ENCODE data around the gene NADSYN1.

DNA sequence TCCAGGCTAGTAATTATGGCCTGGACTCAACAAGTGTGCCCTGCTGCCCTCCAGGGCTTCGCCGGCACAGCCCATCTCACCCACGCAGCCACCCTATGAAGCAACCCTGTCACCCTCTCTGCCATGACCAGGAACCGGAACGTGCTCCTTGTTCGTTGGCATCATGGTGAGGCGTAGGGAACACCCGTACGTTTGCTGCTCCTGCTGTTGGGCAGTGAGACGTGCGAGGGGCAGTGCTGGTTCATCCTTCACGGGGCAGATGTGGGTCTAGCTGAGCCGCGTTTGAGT lies 20.7 kb downstream of the NADSYN1 start:
- TF ChIP-seq EZH2 (IDR thresholded peaks at IDR 0.05; ENCODE audit: insufficient read depth, poor library complexity, severe bottlenecking) = no peak
- TF ChIP-seq EZH2phosphoT487 (IDR thresholded peaks at IDR 0.05; ENCODE audit: insufficient read depth, low read depth) = no peak
